Tibial artery (tissue), 4 donors: ENCODE measurements around the gene KRTAP2-3.

Source experiments
- DNase-seq, 2 donors: peaks; one replicate each; pipeline ENCODE4 v3.0.0-alpha.2; 2019
- H3K27ac ChIP-seq, 2 donors: fragments of 200-600 bp; sonication (generic) in 1 of 2; 1 replicate in 1 of 2; 2 replicates in 1 of 2; pipeline ENCODE4 v1.5.1; 2018 to 2019; ENCODE audit warnings: mild to moderate bottlenecking in 1 of 2
- H3K27me3 ChIP-seq, 2 donors: fragments of 200-600 bp; sonication (generic) in 1 of 2; one replicate each; pipeline versions ENCODE4 v1.5.1 to v1.6.0; 2016 to 2019
- H3K36me3 ChIP-seq, 3 donors: fragments of 200-600 bp; sonication (generic) in 2 of 3; one replicate each; pipeline ENCODE4 v1.5.1; 2016 to 2019; ENCODE audit warnings: mild to moderate bottlenecking in 2 of 3
- H3K4me1 ChIP-seq, 4 donors: fragments of 200-600 bp; sonication (generic) in 2 of 4; 1 replicate in 3 of 4; 2 replicates in 1 of 4; pipeline ENCODE4 v1.5.1; 2016 to 2019
- H3K4me3 ChIP-seq, 2 donors: fragments of 200-600 bp; sonication (generic) in 1 of 2; 1 replicate in 1 of 2; 2 replicates in 1 of 2; pipeline ENCODE4 v1.5.1; 2018 to 2019; ENCODE audit warnings: mild to moderate bottlenecking in 2 of 2
- H3K9me3 ChIP-seq, 3 donors: fragments of 200-600 bp; sonication (generic) in 1 of 3; one replicate each; pipeline ENCODE4 v1.5.1; 2016 to 2019
- CTCF ChIP-seq, 2 experiments: fragments of 200-600 bp in 1 of 2; fragments of 450-650 bp in 1 of 2; IDR thresholded peaks; one replicate each; pipeline ENCODE4 v1.5.1; 2017 to 2019; ENCODE audit warnings: antibody characterized with exemption in 2 of 2, mild to moderate bottlenecking in 1 of 2, moderate library complexity in 1 of 2
- intact Hi-C: fragments of 100-400 bp; cut with DNase I; formaldehyde crosslinking; loops from one replicate; pipeline ENCODE4 v1.15.0; 2023; ENCODE audit warnings: low total_unique reads

The KRTAP2-3 gene

GRCh38 chr17:41012326-41013120 is 47.4 kb downstream of the KRTAP2-3 start:
- Histone ChIP-seq H3K27ac (no peak overlapping the region), H3K36me3 (no peaks in the 10 kb centered on the region), H3K9me3 (no peaks in the 10 kb centered on the region), H3K4me3 (no peak overlapping the region), H3K4me1 (no peaks in the 10 kb centered on the region), H3K27me3 (no peaks in the 10 kb centered on the region)
- DNase-seq = no peak
- intact Hi-C loops = no loop called here
- TF ChIP-seq CTCF (IDR thresholded peaks at IDR 0.05) = no peak

- DNase-seq = no peak
- Histone ChIP-seq H3K9me3 (no peaks in the 10 kb centered on the region), H3K36me3 (no peaks in the 10 kb centered on the region), H3K4me3 (no peak overlapping the region), H3K27ac (no peak overlapping the region), H3K4me1 (no peaks in the 10 kb centered on the region), H3K27me3 (no peaks in the 10 kb centered on the region)
- intact Hi-C loops = no loop called here
- TF ChIP-seq CTCF (IDR thresholded peaks at IDR 0.05) = no peak
Measured at GRCh38 chr17:41010441-41010840, 49.5 kb downstream of the KRTAP2-3 start.

- Histone ChIP-seq H3K9me3 (no peaks in the 10 kb centered on the region), H3K4me3 (no peak overlapping the region), H3K36me3 (no peaks in the 10 kb centered on the region), H3K27me3 (no peaks in the 10 kb centered on the region), H3K4me1 (no peaks in the 10 kb centered on the region), H3K27ac (no peak overlapping the region)
- intact Hi-C loops = no loop called here
- DNase-seq = no peak
- no peak for TF ChIP-seq CTCF (IDR thresholded peaks at IDR 0.05)
Measured at GRCh38 chr17:41009936-41010335, 50.0 kb downstream of the KRTAP2-3 start.

- no peak for TF ChIP-seq CTCF (IDR thresholded peaks at IDR 0.05)
- H3K4me3 ChIP-seq = no peak overlapping the region
- intact Hi-C loops = no loop called here
Measured at GRCh38 chr17:41009301-41009760, 50.6 kb downstream of the KRTAP2-3 start.

More at GRCh38 chr17:41009301-41009760, 50.6 kb downstream of the KRTAP2-3 start:
- no peaks in the 10 kb centered on the region for H3K36me3 ChIP-seq
- H3K27me3 ChIP-seq = no peaks in the 10 kb centered on the region
- no peaks in the 10 kb centered on the region for H3K4me1 ChIP-seq
- no peaks in the 10 kb centered on the region for H3K9me3 ChIP-seq
- no peak overlapping the region for H3K27ac ChIP-seq
- no peak for DNase-seq
